GM23338 (cell line): Measurements from ENCODE around the gene CDHR2. TPM values are rescaled to one million over a fixed set of nuclear protein-coding genes. Genes with fewer than 3 reads are reported as not detected.

Experiments used
- ATAC-seq: fragments of 200-7000 bp; cut with Tn5 transposase; 3 replicates; pipeline ENCODE4 v1.9.1; 2020
- DNase-seq: peaks from one replicate; pipeline ENCODE4 v3.0.0-alpha.2; 2015; ENCODE audit warnings: low spot score
- H2AFZ ChIP-seq: fragments of 200-600 bp; sonication (generic); 2 replicates; pipeline ENCODE4 v1.8.0; 2016; ENCODE audit warnings: antibody characterized with exemption, mild to moderate bottlenecking, moderate library complexity
- H3F3A ChIP-seq: fragments of 200-600 bp; sonication (generic); replicated peaks from 2 replicates; pipeline ENCODE4 v1.8.0; 2017; ENCODE audit warnings: antibody characterized with exemption, mixed run types, low read depth
- H3K27ac ChIP-seq: fragments of 200-600 bp; sonication (generic); 2 replicates; pipeline ENCODE4 v1.6.1; 2016; ENCODE audit warnings: low read depth
- H3K27me3 ChIP-seq: fragments of 200-600 bp; sonication (generic); 2 replicates; pipeline ENCODE4 v1.8.0; 2016; ENCODE audit warnings: mild to moderate bottlenecking, mixed run types, moderate library complexity; ENCODE audit not compliant: insufficient read depth
- H3K36me3 ChIP-seq: fragments of 200-600 bp; sonication (generic); 2 replicates; pipeline ENCODE4 v1.8.0; 2016; ENCODE audit warnings: mild to moderate bottlenecking; ENCODE audit not compliant: insufficient read depth
- H3K4me1 ChIP-seq: fragments of 200-600 bp; sonication (generic); 2 replicates; pipeline ENCODE4 v1.8.0; 2016; ENCODE audit warnings: mild to moderate bottlenecking, moderate library complexity; ENCODE audit not compliant: insufficient read depth
- H3K4me2 ChIP-seq: fragments of 200-600 bp; sonication (generic); 2 replicates; pipeline ENCODE4 v1.7.1; 2017; ENCODE audit warnings: mixed run types
- H3K4me3 ChIP-seq: fragments of 200-600 bp; sonication (generic); 2 replicates; pipeline ENCODE4 v1.6.1; 2016; ENCODE audit warnings: mixed run types
- H3K79me2 ChIP-seq: fragments of 200-600 bp; sonication (generic); replicated peaks from 2 replicates; pipeline ENCODE4 v1.8.0; 2017; ENCODE audit warnings: mild to moderate bottlenecking; ENCODE audit not compliant: insufficient read depth
- H3K9me2 ChIP-seq: fragments of 200-600 bp; sonication (generic); 2 replicates; pipeline ENCODE4 v1.8.0; 2017; ENCODE audit not compliant: insufficient read depth
- H4K20me1 ChIP-seq: fragments of 200-600 bp; sonication (generic); replicated peaks from 2 replicates; pipeline ENCODE4 v1.8.0; 2017; ENCODE audit warnings: mild to moderate bottlenecking; ENCODE audit not compliant: insufficient read depth
- H3K27ac Mint-ChIP-seq: 2 replicates; pipeline ENCODE4 v1.8.0; 2020; ENCODE audit warnings: inconsistent platforms, mild to moderate bottlenecking, moderate library complexity, mixed read lengths
- H3K27me3 Mint-ChIP-seq: 3 replicates; pipeline ENCODE4 v1.8.0; 2022; ENCODE audit warnings: low read depth, mild to moderate bottlenecking, moderate library complexity, mixed read lengths, inconsistent platforms; ENCODE audit not compliant: insufficient read depth, poor library complexity
- H3K36me3 Mint-ChIP-seq: 3 replicates; pipeline ENCODE4 v1.8.0; 2021; ENCODE audit warnings: low read depth, mild to moderate bottlenecking, inconsistent platforms, moderate library complexity, mixed read lengths
- H3K4me1 Mint-ChIP-seq: 3 replicates; pipeline ENCODE4 v1.8.0; 2020; ENCODE audit warnings: mild to moderate bottlenecking, inconsistent platforms, mixed read lengths
- H3K4me3 Mint-ChIP-seq: 3 replicates; pipeline ENCODE4 v1.8.0; 2021; ENCODE audit warnings: moderate library complexity, mild to moderate bottlenecking, inconsistent platforms, mixed read lengths
- H3K9me3 Mint-ChIP-seq: 3 replicates; pipeline ENCODE4 v1.8.0; 2020; ENCODE audit warnings: moderate library complexity, mild to moderate bottlenecking, inconsistent platforms, mixed read lengths
- CREB1 ChIP-seq: fragments of 250-450 bp; sonication (Bioruptor Pico); IDR thresholded peaks from 2 replicates; pipeline ENCODE4 v1.5.0; 2020; ENCODE audit warnings: low read depth, mild to moderate bottlenecking, moderate library complexity
- CTCF ChIP-seq, 2 experiments: fragments of 200-600 bp in 1 of 2; sonication (generic) in 1 of 2; conservative IDR thresholded peaks; 2 replicates each; pipeline versions ENCODE4 v1.5.1 to v1.6.1; 2016 to 2017; ENCODE audit warnings: antibody characterized with exemption in 2 of 2, low read depth in 2 of 2, mild to moderate bottlenecking in 2 of 2, moderate library complexity in 1 of 2
- ETS1 ChIP-seq: IDR thresholded peaks from 2 replicates; pipeline ENCODE4 v1.6.1; 2016; ENCODE audit warnings: antibody characterized with exemption
- EZH2 ChIP-seq: fragments of 200-600 bp; sonication (generic); IDR thresholded peaks from one replicate; pipeline ENCODE4 v1.8.0; 2017; ENCODE audit warnings: antibody characterized with exemption, mild to moderate bottlenecking, low read depth; ENCODE audit not compliant: unreplicated experiment
- EZH2phosphoT487 ChIP-seq: fragments of 200-600 bp; sonication (generic); IDR thresholded peaks from one replicate; pipeline ENCODE4 v1.8.1; 2018; ENCODE audit warnings: antibody characterized with exemption; ENCODE audit not compliant: unreplicated experiment
- JUNB ChIP-seq: IDR thresholded peaks from one replicate; pipeline ENCODE4 v1.6.1; 2016; ENCODE audit warnings: antibody characterized with exemption; ENCODE audit not compliant: unreplicated experiment
- NANOG ChIP-seq: IDR thresholded peaks from 2 replicates; pipeline ENCODE4 v1.6.1; 2016; ENCODE audit warnings: antibody characterized with exemption, borderline replicate concordance
- POLR2AphosphoS5 ChIP-seq: IDR thresholded peaks from 2 replicates; pipeline ENCODE4 v1.6.1; 2016; ENCODE audit warnings: antibody characterized with exemption, low read depth
- REST ChIP-seq: IDR thresholded peaks from one replicate; pipeline ENCODE4 v1.6.1; 2018; ENCODE audit warnings: antibody characterized with exemption; ENCODE audit not compliant: unreplicated experiment
- STAT1 ChIP-seq: IDR thresholded peaks from one replicate; pipeline ENCODE4 v1.6.1; 2016; ENCODE audit warnings: antibody characterized with exemption; ENCODE audit not compliant: unreplicated experiment
- ZNF114 ChIP-seq: fragments of 250-450 bp; sonication (Bioruptor Pico); IDR thresholded peaks from 2 replicates; pipeline ENCODE4 v1.5.0; 2020; ENCODE audit warnings: mild to moderate bottlenecking, moderate library complexity
- ZNF331 ChIP-seq: fragments of 250-450 bp; sonication (Bioruptor Pico); IDR thresholded peaks from 2 replicates; pipeline ENCODE4 v1.5.0; 2020; ENCODE audit warnings: low read depth, mild to moderate bottlenecking, moderate library complexity
- ZNF462 ChIP-seq: fragments of 250-450 bp; sonication (Bioruptor Pico); IDR thresholded peaks from 2 replicates; pipeline ENCODE4 v1.5.0; 2020; ENCODE audit warnings: mild to moderate bottlenecking, moderate library complexity
- polyA plus RNA-seq: library from polyadenylated mRNA; unstranded; fragments of >200 nt; fragmentation: Nextera tagmentation; extraction: Ambion mirVana; gene quantifications from 2 replicates; pipeline ENCODE4 v1.2.1, GENCODE V29; 2016
- total RNA-seq: library from RNA; depleted of rRNA; stranded (reverse); fragments of >200 nt; shearing (Covaris generic); gene quantifications from 2 replicates; pipeline ENCODE4 v1.2.3, GENCODE V29; 2014

CDHR2 gene
- total and polyA plus RNA-seq, 2 experiments from 2014 or later = not detected

GRCh38 chr5:176534640-176535039 lies 14.5 kb upstream of the CDHR2 start:
- DNase-seq (no peak), ATAC-seq (no peak)
- no peaks in the 10 kb centered on the region for H3K27me3 ChIP-seq
- peaks cover 34% of the 10 kb centered on the region for H3K4me1 Mint-ChIP-seq
- H3K9me3 Mint-ChIP-seq = peaks cover 2% of the 10 kb centered on the region; the same call in 1 of the 3 replicates
- H3K27ac Mint-ChIP-seq = peak overlapping the region; percentile 61
- H3F3A ChIP-seq = 0 out of 2 replicates have a peak, but pooled peaks cover 7% of the 10 kb centered on the region
- H3K4me1 ChIP-seq = peaks cover 24% of the 10 kb centered on the region
- peak overlapping the region; percentile 99 for H3K4me3 Mint-ChIP-seq
- peaks cover 52% of the 10 kb centered on the region for H3K79me2 ChIP-seq
- H3K36me3 Mint-ChIP-seq = peaks cover 45% of the 10 kb centered on the region
- H3K4me3 ChIP-seq = peak overlapping the region; percentile 74
- H4K20me1 ChIP-seq = peaks cover 26% of the 10 kb centered on the region
- H3K36me3 ChIP-seq = peaks cover 5% of the 10 kb centered on the region; the same call in 1 of the 2 replicates
- H2AFZ ChIP-seq = no peak overlapping the region
- H3K4me2 ChIP-seq = peak overlapping the region; percentile 98
- no peak overlapping the region for H3K27ac ChIP-seq
- peaks cover 22% of the 10 kb centered on the region for H3K27me3 Mint-ChIP-seq
- TF ChIP-seq NANOG (no peak), ETS1 (no peak), EZH2phosphoT487 (no peak), EZH2 (no peak), ZNF331 (CRISPR knock-in tag) (no peak), ZNF462 (CRISPR knock-in tag) (no peak), STAT1 (no peak), CTCF (conservative IDR thresholded peaks at IDR 0.05; ENCODE audit: low read depth in 2 of 2) (no peak), ZNF114 (CRISPR knock-in tag) (no peak), POLR2AphosphoS5 (no peak), REST (no peak), CREB1 (CRISPR knock-in tag) (no peak), JUNB (no peak)
- H3K9me2 ChIP-seq = no peaks in the 10 kb centered on the region
